Activated T-cell treated with anti-CD3 and anti-CD28 coated beads, Interleukin-2, amount 50 U/mL, for 72 hours (primary cell): ENCODE measurements around the gene TAC3. TPM values are rescaled to one million over a fixed set of nuclear protein-coding genes. Genes with fewer than 3 reads are reported as not detected.

ENCODE experiments used
- ATAC-seq, 2 donors: fragments of 150-1000 bp; cut with Tn5 transposase; replicated peaks in 1 of 2; 2 replicates each; pipeline ENCODE4 v1.10.0; 2021; ENCODE audit warnings: moderate library complexity in 2 of 2, mild to moderate bottlenecking in 1 of 2
- DNase-seq, 2 donors: peaks; one replicate each; pipeline ENCODE4 v3.0.0; 2021 to 2022; ENCODE audit warnings: mixed read lengths in 1 of 2
- H3K27ac Mint-ChIP-seq: one replicate; pipeline ENCODE4 v1.8.0; 2022; ENCODE audit warnings: mild to moderate bottlenecking, moderate library complexity, mixed read lengths
- H3K27me3 Mint-ChIP-seq: one replicate; pipeline ENCODE4 v1.8.0; 2022; ENCODE audit warnings: low read depth, mixed read lengths
- H3K36me3 Mint-ChIP-seq, 2 donors: one replicate each; pipeline ENCODE4 v1.8.0; 2022; ENCODE audit warnings: mixed read lengths in 2 of 2, mild to moderate bottlenecking in 1 of 2; ENCODE audit not compliant: insufficient read depth in 2 of 2
- H3K4me1 Mint-ChIP-seq: one replicate; pipeline ENCODE4 v1.8.0; 2022; ENCODE audit warnings: low read depth, mixed read lengths
- H3K4me3 Mint-ChIP-seq, 2 donors: one replicate each; pipeline ENCODE4 v1.8.0; 2022; ENCODE audit warnings: mild to moderate bottlenecking in 2 of 2, mixed read lengths in 2 of 2, moderate library complexity in 2 of 2
- H3K9me3 Mint-ChIP-seq, 2 donors: one replicate each; pipeline ENCODE4 v1.8.0; 2022; ENCODE audit warnings: mixed read lengths in 2 of 2
- total RNA-seq, 2 donors: library from RNA; stranded (reverse); gene quantifications; one replicate each; pipeline ENCODE4 v1.2.3, GENCODE V29; 2022

TAC3 gene
- total RNA-seq, 2 donors from 2014 or later, result 4.2 to 4.4 TPM

DNA sequence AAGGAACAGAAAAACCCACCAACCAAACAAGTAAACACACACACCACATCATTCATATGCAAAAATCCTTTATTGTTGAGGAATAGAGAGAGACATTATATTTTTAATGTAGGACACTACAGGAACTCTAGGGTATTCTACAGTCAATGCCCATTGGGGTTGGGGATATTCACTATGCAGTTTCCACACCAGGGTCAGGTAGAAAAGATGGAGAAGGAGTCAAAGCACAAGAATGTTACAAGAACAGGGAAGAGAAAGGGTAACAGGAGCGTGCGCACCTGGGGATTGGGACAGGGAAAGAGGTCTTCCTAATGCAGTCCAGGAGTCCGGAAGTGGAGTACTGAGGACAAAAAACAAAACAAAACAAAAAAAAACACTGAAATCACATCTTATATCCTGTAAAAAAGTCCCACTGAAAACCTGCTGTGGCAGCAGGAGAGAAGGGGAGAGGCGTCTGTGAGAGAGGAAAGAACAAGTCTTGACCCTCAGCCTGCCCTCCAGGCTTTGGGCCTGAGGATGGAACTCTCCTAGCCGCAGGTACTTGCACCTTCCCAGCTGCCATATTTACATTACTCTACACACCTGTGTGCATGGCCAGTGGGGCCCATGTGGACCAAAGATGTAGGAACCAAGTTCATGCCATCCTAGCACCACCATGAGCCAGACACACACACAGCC lies 6.2 kb downstream of the TAC3 start:
- H3K4me3 Mint-ChIP-seq, result no peak overlapping the region
- ATAC-seq (no peak), DNase-seq (no peak)
- H3K9me3 Mint-ChIP-seq, result no peaks in the 10 kb centered on the region
- peaks cover 67% of the 10 kb centered on the region for H3K4me1 Mint-ChIP-seq
- peaks cover 7% of the 10 kb centered on the region for H3K27me3 Mint-ChIP-seq
- H3K36me3 Mint-ChIP-seq, result no peaks in the 10 kb centered on the region
- H3K27ac Mint-ChIP-seq, result no peak overlapping the region

DNA sequence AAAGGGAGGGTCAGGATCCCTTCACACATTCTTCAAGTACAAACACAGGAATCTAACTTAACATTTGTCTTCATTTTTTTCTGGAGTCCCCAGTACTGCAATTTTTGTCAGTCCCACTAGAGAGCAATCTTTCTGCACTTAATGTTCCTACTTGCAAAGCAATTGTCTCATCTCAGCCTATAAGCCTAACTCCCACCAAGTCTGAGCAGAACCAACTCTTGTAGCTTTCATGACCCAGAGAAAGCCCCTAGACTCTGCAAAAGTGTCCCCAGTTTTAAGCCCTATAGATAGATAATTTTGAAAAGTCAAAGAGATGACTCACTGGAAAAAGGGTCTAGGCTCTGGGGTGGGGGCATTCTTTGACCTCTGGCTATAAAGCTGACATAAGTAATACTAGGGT lies 8.2 kb downstream of the TAC3 start:
- Mint-ChIP-seq H3K4me3 (peak overlapping the region in 1 of 2 donors; percentile 12), H3K4me1 (peaks cover 77% of the 10 kb centered on the region), H3K27ac (no peak overlapping the region), H3K27me3 (no peaks in the 10 kb centered on the region), H3K36me3 (peaks cover 2 to 10% of the 10 kb centered on the region in 2 donors), H3K9me3 (no peaks in the 10 kb centered on the region)
- DNase-seq, result peak in 1 of 2 donors; percentile 10
- peak; percentile 20 to 24 for ATAC-seq

DNA sequence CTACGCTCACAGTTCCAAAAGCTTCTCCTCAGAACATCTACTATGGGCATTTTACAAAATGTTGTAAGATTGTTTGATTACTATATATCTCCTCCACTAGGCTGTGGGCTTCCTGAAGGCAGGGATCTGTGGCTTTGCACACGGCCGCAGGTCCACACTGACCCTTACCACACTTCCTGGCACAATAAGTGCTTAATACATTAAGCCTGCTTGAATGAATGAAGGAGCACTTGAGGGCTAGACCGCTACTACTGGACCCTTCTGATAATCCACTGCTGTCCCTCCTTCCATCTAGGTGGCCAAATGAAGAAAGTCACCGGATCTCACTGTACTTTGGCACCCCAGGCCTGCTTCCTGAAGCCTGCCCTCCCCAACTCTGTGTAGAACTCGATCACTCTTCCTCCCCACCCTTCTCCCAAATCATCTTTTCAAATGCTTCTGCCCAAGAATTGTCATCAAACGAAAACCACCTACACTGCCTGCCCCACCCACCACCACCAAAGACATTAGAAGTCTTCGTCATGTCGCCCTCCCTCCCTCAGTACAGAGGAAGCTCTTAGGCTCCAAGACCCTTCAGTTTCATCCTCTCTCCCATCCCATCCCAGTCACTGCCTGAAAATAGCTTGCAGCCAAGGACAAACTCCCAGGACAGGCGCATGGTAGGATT lies 9.4 kb downstream of the TAC3 start:
- DNase-seq, result peak in 1 of 2 donors; percentile 27
- Mint-ChIP-seq H3K4me3 (peak overlapping the region; percentile 84 to 90), H3K36me3 (peaks cover 2 to 18% of the 10 kb centered on the region in 2 donors), H3K4me1 (peaks cover 68% of the 10 kb centered on the region), H3K27ac (peak overlapping the region; percentile 95), H3K27me3 (no peaks in the 10 kb centered on the region), H3K9me3 (no peaks in the 10 kb centered on the region)
- no peak for ATAC-seq

DNA sequence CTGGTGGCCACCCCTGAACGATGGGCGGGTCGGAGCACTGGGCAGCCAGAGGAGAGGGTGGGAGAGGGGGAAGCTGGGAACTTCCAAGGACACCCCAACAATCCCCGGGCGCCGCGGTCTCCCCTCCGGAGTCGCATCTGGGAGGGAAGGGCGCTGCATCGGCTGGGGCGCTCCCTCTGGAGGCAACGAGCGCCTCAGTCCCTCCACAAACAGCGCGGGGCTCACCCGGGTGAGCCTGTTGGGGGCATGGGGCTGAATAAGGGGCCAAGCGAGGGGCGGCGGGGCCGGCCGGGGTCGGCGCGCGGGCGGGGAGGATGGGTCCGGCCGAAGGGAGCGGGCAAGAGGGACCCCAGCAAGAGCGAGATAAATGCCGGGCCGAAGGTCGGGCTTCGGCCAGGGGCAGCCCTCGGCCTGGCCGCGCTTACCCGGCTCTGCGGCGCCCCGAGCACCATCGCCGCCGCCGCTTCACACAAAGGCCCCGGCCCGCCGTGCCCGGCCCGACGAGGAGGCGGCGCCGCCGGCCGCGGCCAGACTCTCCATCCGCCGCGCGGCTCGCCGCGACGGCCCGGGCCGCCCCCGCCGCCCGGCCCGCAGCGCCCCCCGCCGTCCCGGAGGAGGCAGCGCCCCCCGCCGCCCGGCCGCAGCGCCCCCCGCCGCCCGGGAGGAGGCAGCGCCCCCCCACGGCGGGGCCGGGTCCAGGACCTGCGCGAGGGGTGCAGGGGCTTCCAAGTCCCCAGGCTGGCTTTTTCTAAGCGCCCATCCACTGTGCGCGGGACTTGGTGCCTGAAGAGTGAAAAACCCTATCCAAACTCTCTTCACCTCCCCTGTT lies 10.1 kb downstream of the TAC3 start, which contains the start of gene ZBTB39:
TSS of gene ZBTB39 (minus strand) at position 567 of the 829 bp plus-strand sequence. CDS start 1,629 bp downstream, outside the sequence.
- Mint-ChIP-seq H3K9me3 (no peaks in the 10 kb centered on the region), H3K4me1 (peaks cover 68% of the 10 kb centered on the region), H3K27me3 (no peaks in the 10 kb centered on the region)

DNA sequence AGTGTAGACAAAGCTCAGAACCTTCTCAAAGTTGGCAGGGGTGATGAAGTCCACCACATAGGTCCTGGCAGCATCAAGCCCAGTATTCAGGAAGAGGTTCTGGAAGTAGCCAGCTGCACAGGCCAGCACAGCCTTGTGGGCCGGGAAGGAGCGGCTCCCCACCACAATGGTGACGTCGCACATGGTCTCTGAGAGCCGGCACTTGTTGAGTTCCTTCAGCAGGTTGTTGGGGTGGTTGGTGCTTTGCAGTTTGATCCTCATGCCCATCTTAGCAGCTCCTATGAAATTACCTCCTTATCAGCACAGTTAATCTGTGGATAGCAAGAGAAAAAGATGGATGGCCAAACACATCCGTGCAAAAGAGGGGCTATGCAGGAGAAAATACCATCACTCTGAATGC lies 11.7 kb downstream of the TAC3 start:
- peaks cover 70% of the 10 kb centered on the region for H3K4me1 Mint-ChIP-seq
- H3K9me3 Mint-ChIP-seq, result no peaks in the 10 kb centered on the region
- ATAC-seq, result no peak
- H3K27me3 Mint-ChIP-seq, result no peaks in the 10 kb centered on the region
- no peak overlapping the region for H3K27ac Mint-ChIP-seq
- no peak for DNase-seq
- H3K36me3 Mint-ChIP-seq, result peaks cover 2 to 18% of the 10 kb centered on the region in 2 donors
- H3K4me3 Mint-ChIP-seq, result peak overlapping the region; percentile 87

More for the DNA sequence above, 10.1 kb downstream of the TAC3 start, which contains the start of gene ZBTB39:
- ATAC-seq (peak; percentile 78 to 87), DNase-seq (peak; percentile 76 to 87)
- peak within 1 kb of the TSS; percentile 95 for H3K27ac Mint-ChIP-seq
- peak within 1 kb of the TSS; percentile 87 to 90 for H3K4me3 Mint-ChIP-seq
- peaks cover 2 to 18% of the 10 kb centered on the region in 2 donors for H3K36me3 Mint-ChIP-seq

DNA sequence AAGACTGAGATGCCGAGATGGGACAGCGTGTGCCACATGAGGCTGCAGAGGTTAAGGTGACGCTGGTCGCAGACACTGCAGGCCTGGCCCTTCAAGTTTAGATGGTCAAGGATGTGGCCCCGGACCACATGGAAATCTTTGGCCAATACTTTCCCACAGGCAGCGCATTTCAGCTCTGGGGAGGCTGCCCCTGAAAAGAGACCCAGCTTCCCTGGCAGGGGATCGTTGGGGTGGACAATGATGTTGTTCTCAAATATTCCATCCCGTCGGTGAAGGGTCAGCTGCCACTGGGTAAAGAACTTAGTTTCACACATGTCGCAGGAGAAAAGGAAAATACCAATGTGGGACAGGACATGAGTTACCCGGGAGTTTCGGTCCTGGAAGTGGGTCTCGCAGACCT lies 12.9 kb downstream of the TAC3 start:
- no peaks in the 10 kb centered on the region for H3K27me3 Mint-ChIP-seq
- ATAC-seq (no peak), DNase-seq (no peak)
- no peak overlapping the region for H3K27ac Mint-ChIP-seq
- peaks cover 2 to 19% of the 10 kb centered on the region in 2 donors for H3K36me3 Mint-ChIP-seq
- peaks cover 75% of the 10 kb centered on the region for H3K4me1 Mint-ChIP-seq
- H3K9me3 Mint-ChIP-seq, result no peaks in the 10 kb centered on the region
- H3K4me3 Mint-ChIP-seq, result no peak overlapping the region

DNA sequence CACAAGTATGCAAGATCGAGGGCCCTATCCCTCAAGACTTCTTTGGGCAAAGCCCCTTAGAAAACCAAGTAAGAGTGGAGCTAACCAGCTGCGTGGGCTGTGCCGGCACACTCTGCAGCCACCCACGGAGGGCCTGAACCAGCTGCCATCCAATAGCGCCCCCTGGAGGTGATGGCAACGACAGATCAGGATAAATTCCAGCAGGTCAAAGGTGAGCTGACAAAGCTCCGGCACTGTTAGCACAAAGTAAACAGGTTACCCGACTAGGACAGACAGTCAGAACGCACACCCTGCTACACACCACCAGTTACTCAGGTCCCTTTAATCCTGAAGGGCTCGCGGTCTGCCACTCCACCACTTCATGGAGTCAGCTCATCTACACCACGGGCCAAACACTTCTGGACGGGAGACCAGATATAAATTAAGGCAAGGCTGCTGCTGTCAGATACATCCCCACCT lies 14.9 kb downstream of the TAC3 start:
- ATAC-seq (peak; percentile 36 to 39), DNase-seq (peak; percentile 80 to 86)
- H3K27ac Mint-ChIP-seq, result no peak overlapping the region
- H3K36me3 Mint-ChIP-seq, result peaks cover 5 to 24% of the 10 kb centered on the region in 2 donors
- H3K4me3 Mint-ChIP-seq, result no peak overlapping the region
- peaks cover 67% of the 10 kb centered on the region for H3K4me1 Mint-ChIP-seq
- H3K27me3 Mint-ChIP-seq, result no peaks in the 10 kb centered on the region
- H3K9me3 Mint-ChIP-seq, result no peaks in the 10 kb centered on the region

DNA sequence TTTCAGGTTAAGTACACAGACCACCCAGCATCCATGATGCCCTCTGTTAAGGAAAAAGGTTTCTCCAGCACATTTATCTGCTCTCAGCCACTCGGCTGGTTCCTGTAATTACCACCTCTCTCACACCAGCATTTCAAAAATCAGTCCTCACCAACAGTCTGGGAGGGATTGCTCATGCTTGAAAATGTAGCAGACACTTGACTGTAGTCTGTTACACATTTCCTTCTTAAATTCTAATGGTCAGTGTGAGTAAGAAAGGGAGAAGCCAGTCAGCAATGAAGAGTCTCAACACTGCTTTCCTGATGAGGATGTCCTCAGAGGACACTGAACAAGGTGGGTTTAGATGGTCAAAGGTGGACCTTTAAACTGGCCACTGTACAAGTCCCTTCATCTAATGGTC lies 15.9 kb downstream of the TAC3 start:
- H3K4me1 Mint-ChIP-seq, result peaks cover 61% of the 10 kb centered on the region
- H3K27ac Mint-ChIP-seq, result no peak overlapping the region
- DNase-seq (no peak), ATAC-seq (peak; percentile 38 to 58)
- H3K4me3 Mint-ChIP-seq, result peak overlapping the region; percentile 36 to 69
- no peaks in the 10 kb centered on the region for H3K9me3 Mint-ChIP-seq
- H3K36me3 Mint-ChIP-seq, result peaks cover 5 to 24% of the 10 kb centered on the region in 2 donors
- H3K27me3 Mint-ChIP-seq, result no peaks in the 10 kb centered on the region

DNA sequence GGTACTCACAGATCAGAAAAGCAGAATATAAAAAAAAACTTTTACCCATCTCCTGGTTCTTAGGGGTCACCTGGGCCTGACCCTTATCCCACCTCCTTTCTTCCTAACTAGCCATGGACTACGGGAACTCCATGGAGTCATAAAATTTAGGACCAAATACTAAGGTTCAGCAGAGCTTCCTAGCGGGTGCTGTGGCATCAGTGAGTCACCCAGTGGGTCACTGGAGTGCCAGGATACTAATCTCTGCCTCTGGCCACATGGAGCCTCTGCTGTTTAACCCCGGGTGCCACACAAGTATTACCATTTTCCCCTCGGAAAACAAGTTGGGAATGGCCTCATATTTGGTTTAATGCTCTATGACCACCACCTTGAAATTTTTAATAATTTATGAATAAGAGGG lies 16.9 kb downstream of the TAC3 start:
- Mint-ChIP-seq H3K27me3 (no peaks in the 10 kb centered on the region), H3K27ac (no peak overlapping the region), H3K9me3 (no peaks in the 10 kb centered on the region), H3K36me3 (peaks cover 5 to 23% of the 10 kb centered on the region in 2 donors), H3K4me1 (peaks cover 52% of the 10 kb centered on the region), H3K4me3 (peak overlapping the region; percentile 58 to 64)
- no peak for ATAC-seq
- no peak for DNase-seq

DNA sequence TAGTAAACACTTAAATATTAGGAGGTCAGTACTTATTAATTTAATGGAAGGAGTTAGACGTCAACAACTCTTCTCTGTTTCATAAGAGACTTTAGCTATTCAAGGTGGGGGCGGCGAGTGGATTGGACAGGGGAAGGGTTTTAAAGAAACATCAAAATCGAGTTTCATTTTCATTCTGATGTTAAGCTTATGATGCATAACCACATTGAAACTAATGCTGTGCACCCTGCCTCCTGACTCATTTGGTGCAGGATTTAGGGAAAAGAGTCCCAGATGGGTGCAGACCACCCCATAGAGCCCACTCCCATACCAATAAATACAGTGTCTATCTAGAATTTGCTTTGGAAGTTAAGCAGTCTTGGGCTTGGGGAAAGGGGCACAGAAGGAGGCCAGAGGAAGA lies 17.3 kb downstream of the TAC3 start:
- Mint-ChIP-seq H3K4me1 (peaks cover 47% of the 10 kb centered on the region), H3K4me3 (peak overlapping the region; percentile 58 to 64), H3K27ac (peak overlapping the region; percentile 77)

DNA sequence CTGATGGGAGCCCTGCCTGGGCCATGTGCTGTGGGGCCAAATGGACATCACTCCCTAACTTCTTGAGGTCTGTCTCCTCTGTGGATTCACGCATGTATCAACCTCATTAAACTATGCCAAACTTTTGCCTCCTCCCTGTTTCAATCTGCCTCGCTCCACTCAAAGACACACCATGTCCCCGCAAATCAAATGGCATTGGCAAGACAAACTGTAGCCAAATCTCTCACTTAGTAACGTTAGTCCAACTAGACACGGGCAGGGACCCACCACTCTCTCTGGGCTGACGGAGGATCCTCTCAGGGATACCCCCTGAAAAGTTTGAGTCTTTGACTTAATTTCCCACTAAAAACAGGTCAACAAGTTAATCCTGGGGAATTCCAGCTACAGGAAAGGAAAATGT lies 18.0 kb downstream of the TAC3 start:
- peaks cover 47% of the 10 kb centered on the region for H3K4me1 Mint-ChIP-seq
- H3K36me3 Mint-ChIP-seq, result peaks cover 3 to 16% of the 10 kb centered on the region in 2 donors
- peak overlapping the region; percentile 58 to 64 for H3K4me3 Mint-ChIP-seq
- peak overlapping the region; percentile 77 for H3K27ac Mint-ChIP-seq
- ATAC-seq, result no peak
- no peaks in the 10 kb centered on the region for H3K9me3 Mint-ChIP-seq
- H3K27me3 Mint-ChIP-seq, result no peaks in the 10 kb centered on the region
- no peak for DNase-seq

More for the DNA sequence above, 17.3 kb downstream of the TAC3 start:
- Mint-ChIP-seq H3K36me3 (peaks cover 3 to 19% of the 10 kb centered on the region in 2 donors), H3K9me3 (no peaks in the 10 kb centered on the region), H3K27me3 (no peaks in the 10 kb centered on the region)
- ATAC-seq (peak; percentile 78 to 82), DNase-seq (peak; percentile 59 to 72)

DNA sequence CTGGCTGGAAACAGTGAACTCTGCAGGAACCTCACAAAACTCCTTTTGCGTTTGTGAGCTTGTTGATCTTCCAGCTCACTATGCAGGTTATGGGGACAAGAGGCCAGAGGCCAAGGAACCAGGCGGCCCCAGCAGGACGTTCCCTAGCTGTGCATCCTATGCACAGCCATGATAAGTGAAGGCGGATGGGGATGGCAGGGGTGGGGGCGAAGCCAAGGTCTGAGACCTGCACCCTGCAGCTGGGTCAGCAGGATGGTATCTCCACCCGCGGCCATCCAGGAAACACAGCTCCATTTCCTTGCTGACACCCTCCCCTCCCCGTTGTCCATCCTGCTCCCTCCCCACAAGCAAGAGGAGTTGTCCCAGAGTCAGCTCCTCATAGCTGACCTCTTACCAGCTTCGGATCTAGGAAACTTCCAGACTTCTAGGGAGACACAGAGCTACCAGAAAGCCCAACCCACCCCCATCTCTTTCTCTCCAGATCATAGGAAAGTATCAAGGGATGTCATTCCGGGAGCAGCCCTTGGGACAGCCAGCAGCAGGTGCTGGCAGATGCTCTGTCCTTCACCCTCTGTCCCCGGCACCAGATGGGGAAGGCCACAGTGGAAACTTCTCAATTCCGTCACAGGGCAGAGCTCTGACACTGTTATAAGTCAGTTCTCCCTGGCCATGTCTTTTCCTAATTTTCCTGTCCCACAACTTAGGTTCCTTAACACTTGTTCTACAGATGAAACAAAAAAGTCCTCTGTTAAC lies 19.4 kb downstream of the TAC3 start:
- H3K4me1 Mint-ChIP-seq, result peaks cover 46% of the 10 kb centered on the region
- H3K4me3 Mint-ChIP-seq, result no peak overlapping the region
- peaks cover 3 to 6% of the 10 kb centered on the region in 2 donors for H3K36me3 Mint-ChIP-seq
- H3K27ac Mint-ChIP-seq, result no peak overlapping the region
- no peak for ATAC-seq
- H3K9me3 Mint-ChIP-seq, result no peaks in the 10 kb centered on the region
- H3K27me3 Mint-ChIP-seq, result no peaks in the 10 kb centered on the region
- DNase-seq, result no peak
